Measurements from ENCODE around the gene RHOB.

The RHOB gene

DNA sequence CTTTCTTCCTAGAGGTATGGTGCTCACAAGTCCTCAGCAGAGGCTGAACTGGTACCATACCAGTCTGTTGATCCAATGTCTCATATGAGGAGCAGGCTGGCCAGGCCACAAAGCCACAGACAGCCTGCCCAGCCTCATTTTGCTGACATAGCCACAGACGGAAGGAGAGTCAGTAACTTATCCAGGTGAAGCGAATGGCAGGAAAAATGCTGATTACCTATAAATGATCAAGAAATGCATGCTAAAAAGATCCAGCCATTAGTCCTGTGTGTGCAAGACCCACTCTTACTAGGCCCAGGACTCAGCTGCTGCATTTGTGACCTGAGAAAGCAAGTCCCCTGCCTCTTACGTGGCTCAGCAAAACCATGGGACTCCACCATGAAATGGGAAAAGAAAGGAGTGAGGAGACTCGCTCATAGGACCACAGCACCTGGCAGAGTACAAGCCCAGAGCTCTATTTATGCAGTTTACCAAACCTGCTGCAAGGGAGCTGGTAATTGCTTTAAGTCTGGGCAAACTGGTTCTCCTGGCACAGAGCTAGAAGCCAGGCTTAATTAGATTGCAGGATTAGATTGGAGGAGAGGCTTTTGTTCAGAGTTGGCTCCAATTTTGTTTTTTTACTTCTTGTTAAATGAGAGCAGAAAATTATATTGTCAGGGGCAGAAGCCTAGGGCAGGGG lies 19.0 kb downstream of the RHOB start:
- no peak overlapping the region for H3K4me3 Mint-ChIP-seq
- no peak for DNase-seq
- TF ChIP-seq, protein P1, sequence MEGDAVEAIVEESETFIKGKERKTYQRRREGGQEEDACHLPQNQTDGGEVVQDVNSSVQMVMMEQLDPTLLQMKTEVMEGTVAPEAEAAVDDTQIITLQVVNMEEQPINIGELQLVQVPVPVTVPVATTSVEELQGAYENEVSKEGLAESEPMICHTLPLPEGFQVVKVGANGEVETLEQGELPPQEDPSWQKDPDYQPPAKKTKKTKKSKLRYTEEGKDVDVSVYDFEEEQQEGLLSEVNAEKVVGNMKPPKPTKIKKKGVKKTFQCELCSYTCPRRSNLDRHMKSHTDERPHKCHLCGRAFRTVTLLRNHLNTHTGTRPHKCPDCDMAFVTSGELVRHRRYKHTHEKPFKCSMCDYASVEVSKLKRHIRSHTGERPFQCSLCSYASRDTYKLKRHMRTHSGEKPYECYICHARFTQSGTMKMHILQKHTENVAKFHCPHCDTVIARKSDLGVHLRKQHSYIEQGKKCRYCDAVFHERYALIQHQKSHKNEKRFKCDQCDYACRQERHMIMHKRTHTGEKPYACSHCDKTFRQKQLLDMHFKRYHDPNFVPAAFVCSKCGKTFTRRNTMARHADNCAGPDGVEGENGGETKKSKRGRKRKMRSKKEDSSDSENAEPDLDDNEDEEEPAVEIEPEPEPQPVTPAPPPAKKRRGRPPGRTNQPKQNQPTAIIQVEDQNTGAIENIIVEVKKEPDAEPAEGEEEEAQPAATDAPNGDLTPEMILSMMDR (IDR thresholded peaks at IDR 0.05), result no peak
- H3K4me1 Mint-ChIP-seq, result peaks cover 35% of the 10 kb centered on the region
- no peaks in the 10 kb centered on the region for H3K36me3 Mint-ChIP-seq (ENCODE audit: low read depth)
- H3K9me3 Mint-ChIP-seq, result peaks cover 24% of the 10 kb centered on the region
- H3K27me3 Mint-ChIP-seq (ENCODE audit: low read depth, poor library complexity), result peaks cover 9% of the 10 kb centered on the region
- H3K27ac Mint-ChIP-seq, result no peak overlapping the region

DNA sequence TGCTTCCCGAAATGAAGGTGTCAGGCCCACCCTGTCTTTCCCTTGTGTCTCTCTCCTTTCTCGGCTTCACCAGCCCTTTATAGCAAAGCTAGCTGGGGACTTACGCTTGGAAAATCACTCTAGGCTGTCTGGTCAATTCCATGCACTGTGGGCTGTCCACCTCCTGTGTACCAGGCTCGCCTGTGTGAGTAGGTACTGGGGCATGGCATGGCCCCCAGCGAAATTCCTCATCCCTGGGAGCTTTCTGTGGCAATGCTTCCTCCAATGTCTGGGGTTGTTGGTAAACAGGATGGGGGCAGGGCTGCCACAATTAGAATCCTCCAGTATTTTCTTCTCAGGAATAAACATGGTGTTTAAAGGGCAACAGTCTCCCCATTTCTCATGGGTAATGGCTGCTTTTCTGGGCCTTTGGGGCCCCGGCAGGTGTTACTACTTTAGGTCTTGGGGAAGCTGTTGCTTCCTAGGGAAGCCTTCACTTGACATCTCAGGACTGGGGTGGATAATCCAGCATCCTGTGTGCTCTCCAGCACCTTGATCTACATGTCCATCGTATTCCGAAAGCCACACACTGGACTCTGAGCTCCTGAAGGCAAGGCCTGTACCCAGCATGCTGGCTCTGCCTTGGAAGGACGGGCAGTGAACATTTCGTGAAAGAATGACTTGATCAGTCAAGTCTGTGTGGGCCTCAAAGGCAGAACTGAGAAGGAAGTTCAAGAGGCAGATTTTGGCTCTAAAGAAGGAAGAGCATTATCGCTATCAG lies 21.1 kb downstream of the RHOB start:
- no peak for DNase-seq
- TF ChIP-seq, protein P1 (IDR thresholded peaks at IDR 0.05), result no peak
- Mint-ChIP-seq H3K27ac (no peak overlapping the region), H3K4me1 (peaks cover 35% of the 10 kb centered on the region), H3K4me3 (no peak overlapping the region), H3K36me3 (ENCODE audit: low read depth) (no peaks in the 10 kb centered on the region), H3K9me3 (peaks cover 4% of the 10 kb centered on the region), H3K27me3 (ENCODE audit: low read depth, poor library complexity) (peaks cover 11% of the 10 kb centered on the region)

DNA sequence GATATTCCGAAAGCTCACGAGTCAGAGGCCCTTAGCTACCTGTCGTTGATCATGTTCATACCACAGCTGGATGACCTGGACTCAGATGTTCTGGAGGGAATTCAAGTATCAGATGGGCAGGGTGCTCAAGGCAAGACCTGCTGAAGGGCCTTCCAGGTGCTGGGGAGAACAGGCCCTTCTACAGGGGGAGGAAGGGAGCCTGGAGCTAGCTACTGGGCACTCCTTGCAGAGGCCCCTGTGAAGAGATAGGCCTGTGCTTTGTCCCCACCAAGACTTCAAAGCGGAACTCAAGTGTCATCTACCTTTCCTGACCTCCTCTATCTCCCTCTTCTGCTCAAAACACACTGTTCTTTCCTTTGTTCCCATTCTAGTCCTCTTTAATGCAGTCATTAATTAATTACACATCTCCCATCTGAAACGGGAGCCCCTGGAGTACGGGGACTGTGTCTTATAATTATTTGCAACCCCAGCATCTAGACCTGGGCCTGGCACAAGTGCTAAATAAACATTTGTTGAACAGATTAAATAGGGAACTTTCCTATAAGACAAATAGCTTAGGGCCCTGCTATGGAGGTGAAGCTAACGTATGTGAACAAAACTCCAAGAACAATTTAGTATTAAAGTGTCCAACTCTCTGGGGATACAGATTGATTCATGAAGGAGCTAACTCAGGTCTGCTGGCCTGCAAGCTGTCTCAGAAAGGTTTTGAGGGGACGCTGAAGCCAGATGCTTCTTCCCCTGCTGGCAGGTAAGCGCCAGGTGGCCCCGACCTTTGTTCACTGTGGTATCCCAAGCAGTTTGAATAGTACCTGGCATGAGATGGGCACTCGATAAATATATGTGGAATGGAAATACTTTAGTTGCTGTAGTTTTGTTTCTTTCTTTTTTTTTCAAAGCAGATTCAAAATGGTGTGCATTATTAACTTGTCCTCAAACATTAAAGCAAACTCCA lies 22.0 kb downstream of the RHOB start:
- Mint-ChIP-seq H3K4me3 (no peak overlapping the region), H3K27ac (no peak overlapping the region), H3K4me1 (peaks cover 35% of the 10 kb centered on the region), H3K36me3 (ENCODE audit: low read depth) (no peaks in the 10 kb centered on the region), H3K27me3 (ENCODE audit: low read depth, poor library complexity) (peaks cover 8% of the 10 kb centered on the region), H3K9me3 (no peaks in the 10 kb centered on the region)
- TF ChIP-seq, protein P1 (IDR thresholded peaks at IDR 0.05), result no peak
- no peak for DNase-seq

DNA sequence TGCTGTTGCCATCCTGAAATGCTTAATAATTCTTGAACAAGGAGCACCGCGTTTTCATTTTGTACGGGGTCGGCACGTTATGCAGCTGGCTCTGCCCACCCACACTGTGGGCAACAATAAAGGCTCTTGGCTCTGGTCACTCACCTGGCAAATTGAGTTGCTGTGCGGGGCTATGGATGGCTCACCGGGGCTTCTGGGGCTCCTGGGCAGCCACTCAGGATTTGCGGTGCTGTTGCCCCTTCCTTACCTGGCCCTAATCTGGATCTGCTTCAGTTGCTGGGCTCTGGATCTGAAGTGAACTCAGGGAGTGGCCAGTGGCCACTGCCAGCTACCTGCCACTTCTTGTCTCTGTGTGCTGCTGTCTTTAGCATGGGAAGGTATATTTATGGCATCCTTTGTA lies 22.7 kb downstream of the RHOB start:
- DNase-seq, result no peak
- H3K9me3 Mint-ChIP-seq, result no peaks in the 10 kb centered on the region
- no peak overlapping the region for H3K27ac Mint-ChIP-seq
- no peak overlapping the region for H3K4me3 Mint-ChIP-seq
- H3K4me1 Mint-ChIP-seq, result peaks cover 41% of the 10 kb centered on the region
- TF ChIP-seq, protein P1 (IDR thresholded peaks at IDR 0.05), result no peak
- H3K36me3 Mint-ChIP-seq (ENCODE audit: low read depth), result no peaks in the 10 kb centered on the region
- peaks cover 8% of the 10 kb centered on the region for H3K27me3 Mint-ChIP-seq (ENCODE audit: low read depth, poor library complexity)

DNA sequence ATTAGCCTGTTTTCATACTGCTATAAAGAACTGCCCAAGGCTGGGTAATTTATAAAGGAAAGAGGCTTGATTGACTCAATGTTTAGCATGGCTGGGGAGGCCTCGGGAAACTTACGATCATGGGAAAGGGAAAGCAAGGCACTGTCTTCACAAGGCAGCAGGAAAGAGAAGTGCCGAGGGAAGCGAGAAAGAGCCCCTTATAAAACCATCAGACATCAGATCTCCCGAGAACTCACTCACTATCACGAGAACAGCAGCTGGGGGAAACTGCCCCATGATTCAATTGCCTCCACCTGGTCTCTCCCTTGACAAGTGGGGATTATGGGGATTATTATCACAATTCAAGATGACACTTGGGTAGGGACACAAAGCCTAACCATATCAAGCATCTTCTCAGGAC lies 23.3 kb downstream of the RHOB start:
- peaks cover 8% of the 10 kb centered on the region for H3K27me3 Mint-ChIP-seq (ENCODE audit: low read depth, poor library complexity)
- TF ChIP-seq, protein P1 (IDR thresholded peaks at IDR 0.05), result no peak
- H3K27ac Mint-ChIP-seq, result no peak overlapping the region
- no peaks in the 10 kb centered on the region for H3K9me3 Mint-ChIP-seq
- DNase-seq, result no peak
- H3K4me3 Mint-ChIP-seq, result no peak overlapping the region
- peaks cover 48% of the 10 kb centered on the region for H3K4me1 Mint-ChIP-seq
- no peaks in the 10 kb centered on the region for H3K36me3 Mint-ChIP-seq (ENCODE audit: low read depth)
